PC-9 (cell line): ENCODE data around the gene FAM221B. TPM values are rescaled to one million over a fixed set of nuclear protein-coding genes. Genes with fewer than 3 reads are reported as not detected.
A peak's percentile ranks its signal among the peaks of the same experiment; 100 is the strongest.

Source experiments
- BruUV-seq: library from RNA; stranded (reverse); fragments of 400-500 nt; replicated peaks from 2 replicates; lab custom pipeline; 2021; lab: Mats Ljungman, UMichigan
- CTCF ChIA-PET: fragments of 300-600 bp; sonication (Branson Sonifier 250); formaldehyde crosslinking; loops from one replicate; lab custom pipeline; 2022; ENCODE audit warnings: antibody characterized with exemption; lab: Charles Lee
- POLR2A ChIA-PET: fragments of 300-600 bp; sonication (Branson Sonifier 250); formaldehyde crosslinking; loops from one replicate; lab custom pipeline; 2022; ENCODE audit warnings: antibody characterized with exemption; ENCODE audit not compliant: unreplicated experiment; lab: Charles Lee
- DNase-seq, 2 experiments: peaks; one replicate each; pipeline versions ENCODE4 v3.0.0 to v3.0.0-alpha.2; 2015 to 2022; ENCODE audit warnings: mixed read lengths in 1 of 2
- H2AFZ ChIP-seq: fragments of 200-600 bp; sonication (generic); 2 replicates; pipeline ENCODE4 v1.8.1; 2017; ENCODE audit warnings: antibody characterized with exemption
- H3F3A ChIP-seq: fragments of 200-600 bp; sonication (generic); 2 replicates; pipeline ENCODE4 v1.8.1; 2017; ENCODE audit warnings: antibody characterized with exemption, mild to moderate bottlenecking, low read depth; ENCODE audit not compliant: insufficient read depth
- H3K27ac ChIP-seq: fragments of 200-600 bp; sonication (generic); 2 replicates; pipeline ENCODE4 v1.6.1; 2016; ENCODE audit warnings: mixed run types
- H3K27me3 ChIP-seq: fragments of 200-600 bp; sonication (generic); 2 replicates; pipeline ENCODE4 v1.6.1; 2016; ENCODE audit warnings: low read depth, mixed run types; ENCODE audit not compliant: insufficient read depth
- H3K36me3 ChIP-seq: fragments of 200-600 bp; sonication (generic); 2 replicates; pipeline ENCODE4 v1.6.1; 2016; ENCODE audit warnings: low read depth, mixed run types
- H3K4me1 ChIP-seq: fragments of 200-600 bp; sonication (generic); replicated peaks from 2 replicates; pipeline ENCODE4 v1.6.1; 2016; ENCODE audit warnings: mixed run types; ENCODE audit not compliant: insufficient read depth
- H3K4me2 ChIP-seq: fragments of 200-600 bp; sonication (generic); 2 replicates; pipeline ENCODE4 v1.6.1; 2017; ENCODE audit warnings: mixed run types
- H3K4me3 ChIP-seq: fragments of 200-600 bp; sonication (generic); 2 replicates; pipeline ENCODE4 v1.6.1; 2016; ENCODE audit warnings: mixed run types
- H3K79me2 ChIP-seq: fragments of 200-600 bp; sonication (generic); 2 replicates; pipeline ENCODE4 v1.6.1; 2017; ENCODE audit warnings: low read depth, mixed run types
- H3K9me2 ChIP-seq: fragments of 200-600 bp; sonication (generic); 2 replicates; pipeline ENCODE4 v1.8.1; 2017; ENCODE audit warnings: mild to moderate bottlenecking; ENCODE audit not compliant: insufficient read depth
- H3K9me3 ChIP-seq: fragments of 200-600 bp; sonication (generic); 2 replicates; pipeline ENCODE4 v1.8.1; 2016; ENCODE audit warnings: low read depth; ENCODE audit not compliant: insufficient read depth
- H4K20me1 ChIP-seq: fragments of 200-600 bp; sonication (generic); 2 replicates; pipeline ENCODE4 v1.8.1; 2017; ENCODE audit not compliant: insufficient read depth
- EZH2 ChIP-seq: fragments of 200-600 bp; sonication (generic); IDR thresholded peaks from 2 replicates; pipeline ENCODE4 v1.8.0; 2017; ENCODE audit warnings: antibody characterized with exemption, low read depth
- intact Hi-C: fragments of 100-400 bp; cut with micrococcal nuclease; formaldehyde crosslinking; loops from one replicate; pipeline ENCODE4 v1.10.0; 2022; ENCODE audit not compliant: unreplicated experiment
- total RNA-seq: library from RNA; stranded (reverse); gene quantifications from 2 replicates; pipeline ENCODE4 v1.2.3, GENCODE V29; 2021
- TF ChIP-seq, protein P1 (sequence below): fragments of 200-600 bp; sonication (generic); conservative IDR thresholded peaks from 2 replicates; pipeline ENCODE4 v1.6.1; 2017; ENCODE audit warnings: mixed run types, antibody characterized with exemption, mild to moderate bottlenecking, moderate library complexity

Gene FAM221B
- total RNA-seq, 1 experiment from 2014 or later, result not detected

DNA sequence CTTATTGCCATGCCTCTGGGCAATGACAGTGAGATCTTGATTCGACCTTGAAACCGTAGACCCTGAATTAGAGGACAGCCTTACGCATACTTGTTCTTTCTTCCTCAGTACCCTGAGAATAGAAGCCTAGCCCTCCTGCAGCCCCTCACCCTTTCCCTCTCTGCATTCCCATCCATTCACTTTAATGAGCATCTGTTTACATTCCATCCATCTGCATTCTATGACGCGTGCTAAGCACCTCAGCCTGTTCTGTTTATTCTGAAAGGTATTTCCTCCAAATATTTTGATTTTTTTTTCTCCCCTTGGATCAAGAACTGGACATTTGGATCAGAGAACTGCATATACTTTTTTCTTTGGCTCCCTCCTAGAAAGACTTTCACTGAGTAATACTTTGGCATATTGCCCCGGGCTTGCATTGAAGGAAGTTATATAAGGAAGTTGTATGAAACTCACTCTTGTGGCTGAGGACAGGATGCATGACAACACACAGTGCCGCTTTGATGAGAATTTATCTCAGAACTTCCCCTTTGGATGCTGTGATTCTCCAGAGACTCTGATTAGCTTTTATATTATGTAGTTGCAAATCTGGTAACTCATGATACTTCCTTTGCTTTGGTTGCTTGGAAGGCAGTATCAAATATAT lies 16.2 kb upstream of the FAM221B start:
- H3K27me3 ChIP-seq, result no peaks in the 10 kb centered on the region
- intact Hi-C loops, result no loop called here
- no peaks in the 10 kb centered on the region for H3K36me3 ChIP-seq
- peaks cover 18% of the 10 kb centered on the region for H3K4me1 ChIP-seq
- H3K4me3 ChIP-seq, result no peak overlapping the region
- no peaks in the 10 kb centered on the region for H4K20me1 ChIP-seq
- CTCF ChIA-PET, result interaction anchor here (0.5 to 1.0 kb wide), 2 partner anchors 38 to 96 kb away, joined by 3 read pairs; no protein-coding TSS in a partner anchor
- peak overlapping the region; percentile 42 for H3K4me2 ChIP-seq
- peak; percentile 36 to 83 for DNase-seq
- H3K9me3 ChIP-seq, result no peaks in the 10 kb centered on the region
- BruUV-seq, result no TSS peak
- H2AFZ ChIP-seq, result no peak overlapping the region
- no peaks in the 10 kb centered on the region for H3K79me2 ChIP-seq
- TF ChIP-seq, protein P1, sequence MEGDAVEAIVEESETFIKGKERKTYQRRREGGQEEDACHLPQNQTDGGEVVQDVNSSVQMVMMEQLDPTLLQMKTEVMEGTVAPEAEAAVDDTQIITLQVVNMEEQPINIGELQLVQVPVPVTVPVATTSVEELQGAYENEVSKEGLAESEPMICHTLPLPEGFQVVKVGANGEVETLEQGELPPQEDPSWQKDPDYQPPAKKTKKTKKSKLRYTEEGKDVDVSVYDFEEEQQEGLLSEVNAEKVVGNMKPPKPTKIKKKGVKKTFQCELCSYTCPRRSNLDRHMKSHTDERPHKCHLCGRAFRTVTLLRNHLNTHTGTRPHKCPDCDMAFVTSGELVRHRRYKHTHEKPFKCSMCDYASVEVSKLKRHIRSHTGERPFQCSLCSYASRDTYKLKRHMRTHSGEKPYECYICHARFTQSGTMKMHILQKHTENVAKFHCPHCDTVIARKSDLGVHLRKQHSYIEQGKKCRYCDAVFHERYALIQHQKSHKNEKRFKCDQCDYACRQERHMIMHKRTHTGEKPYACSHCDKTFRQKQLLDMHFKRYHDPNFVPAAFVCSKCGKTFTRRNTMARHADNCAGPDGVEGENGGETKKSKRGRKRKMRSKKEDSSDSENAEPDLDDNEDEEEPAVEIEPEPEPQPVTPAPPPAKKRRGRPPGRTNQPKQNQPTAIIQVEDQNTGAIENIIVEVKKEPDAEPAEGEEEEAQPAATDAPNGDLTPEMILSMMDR, result no peak
- no peak for TF ChIP-seq EZH2
- POLR2A ChIA-PET, result no interaction called here
- no peaks in the 10 kb centered on the region for H3K9me2 ChIP-seq
- H3F3A ChIP-seq, result peaks cover 6% of the 10 kb centered on the region
- peak overlapping the region; percentile 64 for H3K27ac ChIP-seq

DNA sequence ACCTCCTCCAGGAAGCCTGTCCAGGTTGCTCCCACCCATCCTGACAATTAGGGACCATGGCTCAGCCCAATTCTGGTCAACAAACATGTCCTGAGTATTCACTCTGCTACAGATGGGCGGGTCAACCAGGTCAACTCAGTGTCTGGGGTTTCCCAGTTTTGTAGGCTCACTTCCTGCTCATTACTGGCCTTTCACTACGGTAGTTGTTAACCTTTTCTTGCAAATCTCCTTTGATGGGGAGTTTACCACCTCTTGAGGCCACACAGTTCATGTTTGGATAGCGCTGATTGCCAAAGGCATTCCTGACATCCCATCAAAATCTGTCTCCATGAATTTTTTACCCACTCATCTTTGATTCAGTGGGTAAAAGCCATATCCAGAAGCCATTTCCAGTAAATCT lies 14.3 kb upstream of the FAM221B start:
- Histone ChIP-seq H3K27ac (no peak overlapping the region), H3K9me3 (no peaks in the 10 kb centered on the region), H3K27me3 (no peaks in the 10 kb centered on the region), H3K79me2 (no peaks in the 10 kb centered on the region), H3K4me2 (no peak overlapping the region), H2AFZ (no peak overlapping the region), H3K4me3 (no peak overlapping the region), H4K20me1 (no peaks in the 10 kb centered on the region), H3K9me2 (no peaks in the 10 kb centered on the region), H3F3A (peaks cover 6% of the 10 kb centered on the region), H3K36me3 (no peaks in the 10 kb centered on the region), H3K4me1 (peaks cover 18% of the 10 kb centered on the region)
- BruUV-seq, result no TSS peak
- ChIA-PET CTCF (no interaction called here), POLR2A (no interaction called here)
- intact Hi-C loops, result no loop called here
- TF ChIP-seq, protein P1, result no peak
- no peak for TF ChIP-seq EZH2
- DNase-seq, result no peak

- Histone ChIP-seq H3K4me2 (no peak overlapping the region), H3K9me2 (no peaks in the 10 kb centered on the region), H3K4me3 (no peak overlapping the region), H3K27ac (no peak overlapping the region), H2AFZ (no peak overlapping the region), H4K20me1 (no peaks in the 10 kb centered on the region), H3K9me3 (no peaks in the 10 kb centered on the region), H3K4me1 (peaks cover 18% of the 10 kb centered on the region), H3K27me3 (no peaks in the 10 kb centered on the region), H3K36me3 (no peaks in the 10 kb centered on the region), H3K79me2 (no peaks in the 10 kb centered on the region), H3F3A (peaks cover 6% of the 10 kb centered on the region)
- ChIA-PET CTCF (no interaction called here), POLR2A (interaction anchor here (0.5 kb wide), 1 partner anchor 728 kb away, joined by 3 read pairs; no protein-coding TSS in a partner anchor)
- DNase-seq, result no peak
- intact Hi-C loops, result no loop called here
- no TSS peak for BruUV-seq
- no peak for TF ChIP-seq EZH2
- TF ChIP-seq, protein P1, result no peak
Observed at GRCh38 chr9:35842020-35842745, 13.7 kb upstream of the FAM221B start.
